Testis (tissue), 2 donors: ENCODE results near the gene COG1.

ENCODE experiments used
- POLR2A ChIP-seq: fragments of 450-650 bp; IDR thresholded peaks from one replicate; pipeline ENCODE4 v1.6.1; 2017; ENCODE audit warnings: antibody characterized with exemption, mild to moderate bottlenecking, moderate library complexity
- TF ChIP-seq, protein P1 (sequence below), 3 experiments: fragments of 450-650 bp in 2 of 3; fragments of 200-600 bp in 1 of 3; sonication (generic) in 1 of 3; IDR thresholded peaks; one replicate each; pipeline ENCODE4 v1.5.1; 2016 to 2019; ENCODE audit warnings: antibody characterized with exemption in 3 of 3, mild to moderate bottlenecking in 2 of 3, moderate library complexity in 1 of 3

DNA sequence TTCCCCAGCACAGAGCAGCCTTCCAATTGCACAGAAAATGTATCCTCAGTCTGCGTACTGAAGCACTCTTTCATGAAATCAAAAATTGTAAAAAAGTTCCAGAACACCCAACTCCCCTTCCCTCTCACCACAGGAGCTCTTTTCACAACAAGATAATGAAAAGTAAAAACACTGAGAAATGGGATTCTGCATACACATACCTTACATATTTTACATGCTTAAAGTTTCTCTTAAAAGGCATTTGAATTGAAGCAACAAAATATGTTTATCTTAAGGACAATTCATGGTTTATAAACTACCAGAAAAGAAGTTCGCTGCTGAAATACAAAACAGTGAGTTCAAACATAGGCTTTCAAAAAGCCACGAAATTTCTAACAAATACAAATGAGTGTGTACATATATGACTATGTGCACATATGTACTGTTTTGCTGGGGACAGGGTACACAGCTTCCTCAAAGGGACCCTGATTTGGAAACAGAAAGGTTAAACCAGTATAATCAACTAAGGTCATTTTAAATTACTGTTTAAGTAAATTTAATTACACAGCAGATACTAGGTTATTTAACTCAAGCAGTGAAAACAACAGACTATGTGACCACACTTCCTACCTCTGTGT, 33.8 kb downstream of the COG1 start:
- TF ChIP-seq POLR2A = no peak
- TF ChIP-seq, protein P1, sequence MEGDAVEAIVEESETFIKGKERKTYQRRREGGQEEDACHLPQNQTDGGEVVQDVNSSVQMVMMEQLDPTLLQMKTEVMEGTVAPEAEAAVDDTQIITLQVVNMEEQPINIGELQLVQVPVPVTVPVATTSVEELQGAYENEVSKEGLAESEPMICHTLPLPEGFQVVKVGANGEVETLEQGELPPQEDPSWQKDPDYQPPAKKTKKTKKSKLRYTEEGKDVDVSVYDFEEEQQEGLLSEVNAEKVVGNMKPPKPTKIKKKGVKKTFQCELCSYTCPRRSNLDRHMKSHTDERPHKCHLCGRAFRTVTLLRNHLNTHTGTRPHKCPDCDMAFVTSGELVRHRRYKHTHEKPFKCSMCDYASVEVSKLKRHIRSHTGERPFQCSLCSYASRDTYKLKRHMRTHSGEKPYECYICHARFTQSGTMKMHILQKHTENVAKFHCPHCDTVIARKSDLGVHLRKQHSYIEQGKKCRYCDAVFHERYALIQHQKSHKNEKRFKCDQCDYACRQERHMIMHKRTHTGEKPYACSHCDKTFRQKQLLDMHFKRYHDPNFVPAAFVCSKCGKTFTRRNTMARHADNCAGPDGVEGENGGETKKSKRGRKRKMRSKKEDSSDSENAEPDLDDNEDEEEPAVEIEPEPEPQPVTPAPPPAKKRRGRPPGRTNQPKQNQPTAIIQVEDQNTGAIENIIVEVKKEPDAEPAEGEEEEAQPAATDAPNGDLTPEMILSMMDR (IDR thresholded peaks at IDR 0.05) = no peak
